K562 (cell line): ENCODE results near the gene PARPBP. TPM values are rescaled to one million over a fixed set of nuclear protein-coding genes. Genes with fewer than 3 reads are reported as not detected.
A peak's percentile ranks its signal among the peaks of the same experiment; 100 is the strongest.

ENCODE experiments used
- CHD7 ChIP-seq: fragments of 200-600 bp; sonication (generic); IDR thresholded peaks from one replicate; pipeline ENCODE4 v1.6.1; 2012; ENCODE audit warnings: mild to moderate bottlenecking, low read depth, low read length, inconsistent platforms
- HBP1 ChIP-seq: fragments of 450-650 bp; formaldehyde crosslinking; IDR thresholded peaks from 2 replicates; pipeline ENCODE4 v1.4.0; 2022; ENCODE audit warnings: missing genetic modification characterization
- MTA2 ChIP-seq: fragments of 450-650 bp; IDR thresholded peaks from 2 replicates; pipeline ENCODE4 v1.6.1; 2016; ENCODE audit warnings: low read depth
- MYBL2 ChIP-seq, 2 experiments: fragments of 450-650 bp in 1 of 2; sonication (generic) in 1 of 2; formaldehyde crosslinking in 1 of 2; IDR thresholded peaks; 2 replicates each; pipeline versions ENCODE4 v1.6.1 to v1.8.1; 2017 to 2022; ENCODE audit warnings: borderline replicate concordance in 1 of 2, inconsistent platforms in 1 of 2, low read depth in 1 of 2, mild to moderate bottlenecking in 1 of 2, missing genetic modification reagents in 1 of 2, moderate library complexity in 1 of 2
- PRPF4 ChIP-seq: fragments of 200-400 bp; formaldehyde crosslinking; IDR thresholded peaks from one replicate; pipeline ENCODE4 v1.6.1; 2017; ENCODE audit warnings: low read length, low read depth, mild to moderate bottlenecking; ENCODE audit not compliant: insufficient read depth, poor library complexity, severe bottlenecking
- ZFP36 ChIP-seq: fragments of 150-350 bp; IDR thresholded peaks from 2 replicates; pipeline ENCODE4 v1.6.1; 2018; ENCODE audit warnings: low read length, low read depth; ENCODE audit not compliant: partially characterized antibody
- ZNF316 ChIP-seq: fragments of 450-650 bp; IDR thresholded peaks from 2 replicates; pipeline ENCODE4 v1.6.1; 2016
- ZNF354B ChIP-seq: fragments of 250-450 bp; sonication (Bioruptor Pico); IDR thresholded peaks from 2 replicates; pipeline ENCODE4 v1.4.0; 2020
- ZNF445 ChIP-seq: fragments of 250-450 bp; sonication (Bioruptor Pico); IDR thresholded peaks from 2 replicates; pipeline ENCODE4 v1.4.0; 2020; ENCODE audit warnings: low read depth, mild to moderate bottlenecking, moderate library complexity
- ZNF57 ChIP-seq: fragments of 450-650 bp; formaldehyde crosslinking; IDR thresholded peaks from 2 replicates; pipeline ENCODE4 v1.4.0; 2020; ENCODE audit warnings: mild to moderate bottlenecking, moderate library complexity
- ZNF655 ChIP-seq: fragments of 250-450 bp; sonication (Bioruptor Pico); IDR thresholded peaks from 2 replicates; pipeline ENCODE4 v1.5.0; 2021
- ZSCAN32 ChIP-seq: fragments of 450-650 bp; formaldehyde crosslinking; IDR thresholded peaks from 2 replicates; pipeline ENCODE4 v1.4.0; 2020; ENCODE audit warnings: mild to moderate bottlenecking, moderate library complexity
- polyA plus RNA-seq, 8 experiments: library from polyadenylated mRNA; depleted of rRNA in 4 of 8; stranded (reverse) in 5 of 8; unstranded in 3 of 8; fragments of >200 nt; fragmentation: Nextera tagmentation in 2 of 8; fragmentation: Illumina TruSeq in 1 of 8; extraction: Ambion mirVana in 2 of 8; extraction: Trizol in 1 of 8; gene quantifications; 2 replicates each; pipeline versions ENCODE4 v1.2.1 to v1.2.3, GENCODE V29; 2011 to 2014; ENCODE audit warnings: inconsistent platforms in 1 of 8, missing spikeins in 1 of 8
- total RNA-seq, 7 experiments: library from RNA; depleted of rRNA in 6 of 7; stranded (reverse); fragments of >200 nt in 6 of 7; fragmentation: Illumina TruSeq in 2 of 7; extraction: Trizol in 2 of 7; gene quantifications; 2 replicates each; pipeline versions ENCODE4 v1.2.1 to v1.2.3, GENCODE V29; 2011 to 2021; ENCODE audit warnings: low replicate concordance in 1 of 7

The PARPBP gene
- total and polyA plus RNA-seq, 9 of the 15 experiments (the other 6 are each of a cell fraction or from before 2014, with no cell fraction given): 26.1 to 62.5 (median 49.0) TPM

- no peak for TF ChIP-seq ZNF655 (CRISPR knock-in tag)
- TF ChIP-seq CHD7: no peak
- no peak for TF ChIP-seq ZNF445 (CRISPR knock-in tag)
- no peak for TF ChIP-seq PRPF4
- TF ChIP-seq ZFP36: peak; percentile 14
- peak; percentile 93 for TF ChIP-seq MYBL2 (IDR thresholded peaks at IDR 0.05; ENCODE audit: low read depth)
- TF ChIP-seq MYBL2 (CRISPR knock-in tag; IDR thresholded peaks at IDR 0.05; ENCODE audit: borderline replicate concordance): no peak
- TF ChIP-seq MTA2: peak; percentile 77
- TF ChIP-seq ZNF354B (CRISPR knock-in tag): no peak
- TF ChIP-seq ZSCAN32: no peak; the same call in 1 of the 2 replicates
- no peak for TF ChIP-seq HBP1 (CRISPR knock-in tag)
- TF ChIP-seq ZNF57: no peak
- TF ChIP-seq ZNF316: peak; percentile 24; the same call in 1 of the 2 replicates
These were observed at the start of gene PARPBP, which contains the start of gene NUP37 (continued) for GRCh38 chr12:102119674-102120563.
